ENCODE measurements around the gene TMEM237.
"Not testable (repeated sequence)": the region's sequence is repeated elsewhere in the genome, so short reads cannot be mapped to it uniquely, and the experiment has no call there.

Gene TMEM237, protein sequence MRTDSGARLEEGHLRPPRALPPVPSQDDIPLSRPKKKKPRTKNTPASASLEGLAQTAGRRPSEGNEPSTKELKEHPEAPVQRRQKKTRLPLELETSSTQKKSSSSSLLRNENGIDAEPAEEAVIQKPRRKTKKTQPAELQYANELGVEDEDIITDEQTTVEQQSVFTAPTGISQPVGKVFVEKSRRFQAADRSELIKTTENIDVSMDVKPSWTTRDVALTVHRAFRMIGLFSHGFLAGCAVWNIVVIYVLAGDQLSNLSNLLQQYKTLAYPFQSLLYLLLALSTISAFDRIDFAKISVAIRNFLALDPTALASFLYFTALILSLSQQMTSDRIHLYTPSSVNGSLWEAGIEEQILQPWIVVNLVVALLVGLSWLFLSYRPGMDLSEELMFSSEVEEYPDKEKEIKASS

DNA sequence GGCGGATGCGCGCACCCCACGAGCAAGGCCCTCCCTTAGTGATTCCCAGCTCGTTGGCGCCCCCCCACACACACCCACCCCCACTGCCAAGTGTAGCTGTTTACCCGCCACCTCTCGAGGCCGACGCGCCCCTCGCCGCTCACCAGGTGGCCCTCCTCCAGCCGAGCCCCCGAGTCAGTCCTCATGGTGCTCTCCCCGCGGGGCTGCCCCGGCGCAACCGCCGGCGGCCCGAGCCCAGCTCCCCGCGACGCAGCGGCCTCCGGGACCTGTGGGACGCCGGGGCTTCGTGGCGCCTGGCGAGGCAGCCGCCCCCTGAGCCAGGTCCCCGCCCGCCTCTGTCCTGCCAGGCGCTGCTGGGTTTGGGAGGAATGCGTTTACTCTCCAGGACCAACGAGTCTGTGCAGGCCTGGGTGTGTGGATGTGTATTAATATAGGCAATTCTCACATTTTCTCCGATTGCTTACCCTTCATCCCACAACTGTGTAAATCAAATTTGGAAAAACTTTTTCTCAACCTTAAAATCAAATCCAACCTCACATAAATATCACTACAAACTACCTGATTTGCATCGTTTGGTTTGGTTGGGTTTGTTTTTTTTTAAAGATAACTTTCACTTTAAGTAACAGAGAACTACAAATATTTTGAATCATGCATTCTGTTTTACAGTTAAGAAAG, at the start of gene TMEM237:
TSS of gene TMEM237 (minus strand) at position 288 of the 675 bp plus-strand sequence. CDS start at position 185, 103 bp downstream.
- no peak for DNase-seq

DNA sequence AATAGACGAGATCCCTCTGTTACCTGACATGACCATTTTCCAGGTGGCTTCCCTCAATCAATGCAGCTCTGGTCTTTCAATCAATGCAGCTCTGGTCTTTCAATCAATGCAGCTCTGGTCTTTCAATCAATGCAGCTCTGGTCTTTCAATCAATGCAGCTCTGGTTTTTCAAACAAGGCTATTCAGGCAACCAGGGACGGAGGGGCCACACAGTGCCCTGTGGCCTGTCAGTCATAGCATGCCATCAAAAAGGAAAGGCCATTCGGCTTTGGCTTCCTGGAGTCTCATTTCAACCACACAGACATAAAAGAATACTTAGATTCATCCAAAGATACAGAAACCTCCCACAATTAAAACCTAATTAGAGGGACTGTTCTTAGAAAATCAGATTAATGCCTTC, 41.9 kb upstream of the TMEM237 start:
- no peak for DNase-seq

DNA sequence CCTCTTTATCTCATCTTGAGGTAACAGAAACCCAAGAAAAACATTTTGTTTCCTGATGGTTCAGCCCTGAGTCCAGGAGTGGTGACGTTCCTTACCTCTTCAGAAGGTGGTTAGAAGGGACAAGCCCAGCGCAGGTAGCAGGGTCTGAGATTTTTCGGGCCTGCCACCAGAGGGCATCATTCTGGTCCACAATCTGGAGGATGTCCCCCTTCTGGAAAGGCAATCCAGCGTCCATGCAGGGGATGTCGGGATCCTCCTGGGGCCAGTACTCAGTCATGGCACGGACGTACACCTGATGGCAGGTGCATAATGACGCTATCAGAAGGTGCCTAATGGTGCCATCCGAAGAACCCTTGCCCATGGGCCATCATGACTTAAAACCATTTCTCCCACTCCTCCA, 37.4 kb upstream of the TMEM237 start:
- no peak for DNase-seq

DNA sequence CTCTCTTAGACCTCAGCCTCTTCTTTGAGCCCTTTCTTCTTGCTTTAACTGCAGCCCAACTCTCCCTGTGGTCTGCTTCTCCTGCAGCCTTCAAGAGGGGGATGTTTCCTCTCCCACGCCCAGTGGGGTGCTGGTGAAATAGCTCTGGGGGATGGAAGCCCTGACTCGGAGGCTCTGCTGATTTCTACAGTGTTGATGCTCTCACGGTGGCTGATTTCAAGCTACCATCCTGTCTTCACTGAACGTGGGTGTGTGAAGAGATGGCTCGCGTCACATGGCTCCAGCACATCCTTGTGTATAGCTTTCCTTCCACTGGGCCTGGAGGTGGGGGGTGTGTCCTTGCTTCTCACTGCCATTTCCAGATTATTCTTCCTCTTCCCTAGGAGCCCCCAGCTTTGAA, 35.1 kb upstream of the TMEM237 start:
- DNase-seq = no peak

DNA sequence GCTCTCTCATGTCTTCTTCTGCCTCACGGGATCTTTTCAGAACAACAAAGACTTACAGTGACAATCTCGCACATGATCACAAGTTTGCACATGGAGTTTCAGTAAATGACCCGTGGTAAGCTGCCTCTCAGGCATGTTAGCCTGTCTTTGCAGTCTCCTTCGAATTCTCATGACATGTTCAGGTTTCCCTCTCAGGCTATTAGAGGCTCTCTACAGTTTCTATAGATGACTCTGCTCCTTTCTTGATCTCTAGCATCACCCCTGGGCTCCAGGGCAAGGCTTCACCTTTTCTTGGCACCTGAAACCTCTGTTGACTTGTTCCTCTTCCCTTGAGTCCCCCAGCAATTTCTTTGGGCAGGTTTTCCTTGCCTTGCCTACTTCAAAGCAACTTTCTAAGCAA, 32.2 kb upstream of the TMEM237 start:
- DNase-seq = no peak

DNA sequence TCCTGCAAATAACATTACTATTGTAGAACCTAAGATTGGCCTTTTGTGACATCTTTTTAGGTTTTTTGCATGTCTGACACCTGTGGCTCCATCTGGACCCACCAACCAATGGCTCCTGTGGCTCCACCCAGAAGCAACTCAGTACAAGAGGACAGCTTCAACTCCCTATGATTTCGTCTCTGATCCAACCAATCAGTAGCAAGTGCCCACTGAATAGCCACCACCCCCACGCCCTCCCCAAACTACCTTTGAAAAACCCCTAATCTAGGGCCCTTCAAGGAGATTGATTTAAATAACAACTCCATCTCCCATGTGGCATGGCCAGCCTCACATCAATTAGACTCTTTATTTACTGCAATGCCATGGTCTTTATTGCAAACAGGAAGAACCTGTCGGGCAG, 31.5 kb upstream of the TMEM237 start:
- DNase-seq = no peak

DNA sequence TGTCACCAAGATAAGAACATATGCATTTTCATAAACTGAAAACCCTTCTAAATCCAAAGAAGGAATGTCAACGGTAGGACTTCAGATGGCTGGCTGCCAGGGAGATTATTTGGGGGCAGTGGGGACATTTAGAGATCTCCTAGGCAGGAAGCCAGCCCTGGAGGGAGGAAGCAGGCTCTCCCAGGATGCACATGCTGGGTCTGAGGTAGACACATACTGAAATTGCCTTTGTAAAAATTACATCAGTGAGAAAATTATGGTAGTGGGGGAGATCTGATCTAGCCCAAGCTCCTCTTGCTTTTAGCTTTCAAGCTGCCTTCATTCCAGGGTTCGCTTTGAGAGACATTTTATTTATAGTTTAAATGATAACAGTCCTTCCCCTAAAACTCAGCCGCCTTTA, 31.0 kb upstream of the TMEM237 start:
- no peak for DNase-seq

DNA sequence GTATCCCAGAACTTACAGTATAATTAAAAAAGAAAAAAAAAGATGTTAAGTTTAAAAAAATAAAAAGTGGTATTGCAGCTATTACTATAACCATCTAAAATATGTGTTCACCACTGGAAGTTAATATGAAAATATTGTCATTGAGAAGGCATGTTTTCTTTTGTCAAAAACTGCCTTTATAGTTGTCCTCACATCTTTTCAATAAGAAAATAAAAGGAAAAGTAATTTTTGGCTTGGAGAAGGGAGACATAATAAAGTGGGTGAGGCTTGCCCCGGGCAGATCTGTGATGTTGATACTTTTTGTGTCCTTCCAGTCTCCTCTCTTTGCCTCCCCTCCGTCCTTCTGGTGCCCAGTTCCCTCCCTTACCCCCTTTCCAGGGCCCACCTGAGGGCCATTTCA, 30.2 kb upstream of the TMEM237 start:
- no peak for DNase-seq

DNA sequence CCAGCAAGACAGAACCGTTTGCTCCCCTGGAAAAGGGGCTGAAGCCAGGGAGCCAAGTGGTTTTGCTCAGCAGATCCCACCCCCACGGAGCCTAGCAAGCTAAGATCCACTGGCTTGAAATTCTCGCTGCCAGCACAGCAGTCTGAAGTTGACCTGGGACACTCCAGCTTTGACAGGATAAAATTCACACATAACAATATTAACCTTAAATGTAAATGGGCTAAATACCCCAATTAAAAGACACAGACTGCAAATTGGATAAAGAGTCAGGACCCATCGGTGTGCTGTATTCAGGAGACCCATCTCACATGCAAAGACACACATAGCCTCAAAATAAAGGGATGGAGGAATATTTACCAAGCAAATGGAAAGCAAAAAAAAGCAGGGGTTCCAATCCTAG, 27.9 kb upstream of the TMEM237 start:
- DNase-seq = not testable (repeated sequence)

DNA sequence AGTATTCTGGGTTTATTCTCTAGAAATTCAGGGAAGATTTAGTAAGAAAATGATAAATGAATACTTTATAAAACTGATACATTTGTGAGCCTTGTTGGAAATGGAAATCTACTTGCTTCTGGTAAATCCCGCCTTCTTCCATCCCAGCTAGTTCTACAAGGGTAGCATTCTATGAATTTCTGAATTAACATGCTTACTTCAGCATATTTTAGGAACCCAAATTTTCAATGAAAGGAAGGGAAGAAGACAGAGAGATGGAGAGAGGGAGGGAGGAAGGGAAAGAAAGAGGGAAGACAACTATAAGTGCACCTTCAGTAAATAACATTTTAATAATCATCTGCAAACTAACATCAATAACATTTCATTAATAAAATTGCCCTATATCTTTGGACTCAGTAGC, 26.6 kb upstream of the TMEM237 start:
- DNase-seq = no peak

DNA sequence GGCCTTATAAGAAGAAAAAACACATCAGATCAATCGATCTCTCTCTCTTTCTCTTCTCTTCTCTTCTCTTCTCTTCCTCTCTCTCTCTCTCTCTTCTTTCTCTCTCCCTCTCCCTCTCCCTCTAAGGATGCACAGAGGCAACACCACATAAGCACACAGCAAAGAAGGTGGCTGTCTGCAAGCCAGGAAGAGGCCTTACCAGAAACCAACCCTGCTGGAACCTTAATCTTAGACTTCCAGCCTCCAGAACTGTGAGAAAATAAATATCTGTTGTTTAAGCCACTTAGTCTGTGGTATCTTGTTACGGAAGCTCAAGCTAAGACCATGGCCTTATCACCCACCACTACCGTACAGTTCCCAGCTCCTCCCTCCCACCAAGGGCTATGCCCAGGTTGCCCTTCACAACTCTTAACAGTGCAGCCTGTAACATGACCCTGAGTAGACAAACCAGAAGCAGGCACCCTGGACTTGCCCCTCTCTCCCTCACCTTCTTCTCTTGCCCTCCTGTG, 25.2 kb upstream of the TMEM237 start:
- no peak for DNase-seq

DNA sequence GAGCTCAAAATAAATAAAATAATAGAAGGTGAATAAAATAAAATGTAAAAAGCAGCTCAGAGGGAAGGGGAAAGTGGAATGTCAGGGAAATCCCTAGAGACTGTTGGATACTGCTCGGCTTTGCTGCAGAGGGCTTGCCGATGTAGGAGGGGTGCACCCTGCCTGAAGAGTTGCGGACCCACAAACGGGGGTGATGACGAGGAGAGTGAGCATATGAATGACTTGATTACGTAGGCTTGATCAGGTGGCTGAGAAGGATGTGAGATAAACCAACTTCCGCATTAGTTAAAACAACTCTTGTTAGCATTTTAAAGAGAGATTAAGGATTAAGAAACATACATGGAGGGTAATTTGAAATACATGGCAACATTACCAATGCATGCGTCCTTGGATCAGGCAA, 21.0 kb upstream of the TMEM237 start:
- no peak for DNase-seq

DNA sequence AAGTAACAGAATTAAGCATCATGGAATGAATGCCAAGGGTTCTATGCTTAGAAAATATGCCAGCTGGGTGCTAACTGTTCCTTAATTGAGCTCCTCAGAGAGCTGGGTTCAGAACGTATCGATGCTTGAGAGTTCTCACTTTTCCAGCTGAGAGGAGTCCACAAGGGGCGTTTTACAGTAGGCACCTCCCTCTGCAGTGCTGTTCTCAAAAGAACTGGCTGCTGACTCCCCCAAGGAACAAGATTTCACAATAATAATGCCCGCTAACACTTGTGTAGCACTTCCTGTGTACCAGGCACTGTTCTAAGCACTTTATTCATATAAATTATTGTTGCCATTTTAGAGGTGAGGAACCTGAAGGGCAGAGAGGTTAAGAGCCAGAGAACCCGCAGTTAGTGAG, 18.1 kb upstream of the TMEM237 start:
- no peak for DNase-seq

DNA sequence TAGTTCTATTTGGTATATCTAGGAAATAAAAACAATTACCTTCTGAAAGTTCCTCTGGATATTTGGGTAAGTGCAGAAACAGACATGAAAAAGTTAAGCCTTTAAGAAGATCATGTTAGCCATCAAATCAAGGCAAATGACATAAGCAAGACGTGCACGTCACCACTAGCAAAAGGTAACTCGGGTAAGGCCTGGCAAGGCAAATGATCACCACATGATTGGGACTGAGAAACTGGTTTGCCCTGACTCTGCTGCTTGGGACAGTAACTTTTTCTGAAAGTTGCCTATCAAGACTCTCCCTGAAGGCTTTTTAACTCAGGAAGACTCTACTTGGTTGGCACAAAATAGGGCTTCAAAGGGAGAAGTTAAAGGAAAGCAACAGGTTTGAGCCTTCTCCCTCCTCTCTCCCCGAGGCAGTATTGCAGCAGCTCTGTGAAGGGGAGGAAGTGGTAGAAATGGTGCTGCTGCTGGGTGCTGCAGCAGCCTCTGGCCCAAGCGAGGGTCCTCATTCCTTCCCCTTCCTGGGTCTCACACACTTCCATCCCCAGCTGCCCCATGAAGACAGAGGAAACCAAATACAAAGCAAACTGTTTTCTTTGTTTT, 17.1 kb upstream of the TMEM237 start:
- no peak for DNase-seq

DNA sequence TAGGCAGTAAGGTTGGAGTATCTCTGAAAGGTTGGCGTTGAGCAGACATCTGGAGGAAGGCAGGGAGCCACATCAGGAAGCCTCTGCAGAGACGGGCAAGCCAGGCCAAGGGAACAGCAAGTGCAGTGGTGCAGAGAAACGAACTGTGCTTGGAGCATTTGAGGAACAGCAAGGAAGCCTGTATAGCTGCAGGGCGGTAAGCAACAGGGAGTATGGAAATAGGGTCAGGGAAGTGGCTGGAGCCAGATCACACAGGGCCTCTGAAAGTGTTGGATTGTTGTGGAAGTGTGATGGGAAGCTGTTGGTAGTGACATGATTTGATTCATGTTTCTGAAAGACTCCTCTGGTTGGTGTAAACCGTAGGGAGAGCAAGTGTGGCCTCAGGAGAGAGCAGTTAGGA, 13.4 kb upstream of the TMEM237 start:
- DNase-seq = no peak

DNA sequence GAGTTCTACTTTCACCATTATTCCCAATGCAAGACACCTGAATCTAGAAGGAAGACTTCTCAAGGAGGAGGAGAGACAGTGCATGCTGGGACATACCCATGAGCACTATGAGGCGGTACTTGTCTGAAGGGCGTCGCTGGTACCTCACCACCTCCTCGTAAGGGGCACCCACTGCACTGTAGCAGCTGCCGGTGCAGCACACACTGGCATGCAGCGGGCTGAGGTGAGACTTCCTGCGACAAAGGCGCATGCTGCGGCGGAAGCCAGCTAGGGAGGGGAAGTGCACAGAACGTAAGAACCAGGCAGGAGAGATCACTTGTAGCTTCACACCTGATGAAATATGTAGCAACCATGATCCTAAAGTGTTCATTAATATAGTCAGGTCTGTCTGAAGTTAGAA, 12.8 kb upstream of the TMEM237 start:
- no peak for DNase-seq

DNA sequence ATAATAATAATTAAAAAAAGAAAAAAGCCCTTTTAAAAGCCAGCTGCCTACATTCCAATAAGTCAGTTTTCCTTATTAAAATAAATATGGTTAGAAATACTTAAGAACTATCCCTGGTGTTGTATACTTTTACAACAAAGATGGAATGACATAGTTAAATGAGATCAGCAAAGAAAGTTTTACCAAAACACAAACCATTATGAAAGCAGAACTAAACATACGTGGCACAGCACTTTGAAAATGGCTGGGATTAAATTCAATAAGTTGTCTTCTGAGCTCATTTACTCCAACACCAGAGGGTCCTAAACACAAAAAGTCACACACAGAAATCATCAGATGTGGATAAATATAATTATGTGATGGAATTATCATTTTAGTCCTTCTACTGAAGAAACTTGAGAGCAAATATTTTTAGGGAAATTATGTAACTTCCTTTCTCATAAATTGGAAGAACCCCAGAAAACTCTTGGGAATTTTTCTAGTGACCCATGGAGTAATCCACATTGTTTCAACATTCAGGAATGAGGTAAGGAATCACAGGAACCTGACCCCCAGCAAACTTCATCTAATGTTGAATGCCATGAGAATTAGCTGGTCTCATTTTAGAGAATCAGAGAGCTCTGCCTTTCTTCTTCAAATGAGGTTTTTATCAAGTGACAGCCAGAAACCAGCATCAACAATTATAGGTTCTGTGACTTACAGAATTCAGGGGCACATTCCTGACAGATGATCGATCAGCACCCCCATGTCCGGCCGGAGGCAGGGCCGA, 11.5 kb upstream of the TMEM237 start:
- no peak for DNase-seq

DNA sequence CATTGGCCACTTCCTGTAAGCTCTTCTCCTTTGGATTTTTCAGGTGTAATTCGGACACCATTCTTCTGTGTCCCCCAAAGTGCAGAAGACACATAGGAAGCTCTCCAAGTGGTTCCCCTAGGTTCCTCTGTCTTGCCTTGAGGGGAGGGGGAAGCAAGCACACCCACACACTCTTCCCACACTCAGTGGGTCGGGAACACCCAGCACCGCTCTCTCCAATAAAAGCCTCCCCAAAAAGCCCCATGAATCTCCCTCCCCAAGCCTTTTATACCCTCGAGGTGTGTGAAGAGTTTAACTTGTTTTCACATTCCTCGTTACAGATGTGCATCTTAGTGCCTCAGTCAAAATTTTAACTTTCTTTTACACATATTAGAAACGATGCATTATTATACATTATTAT, 9.9 kb upstream of the TMEM237 start:
- DNase-seq = no peak

DNA sequence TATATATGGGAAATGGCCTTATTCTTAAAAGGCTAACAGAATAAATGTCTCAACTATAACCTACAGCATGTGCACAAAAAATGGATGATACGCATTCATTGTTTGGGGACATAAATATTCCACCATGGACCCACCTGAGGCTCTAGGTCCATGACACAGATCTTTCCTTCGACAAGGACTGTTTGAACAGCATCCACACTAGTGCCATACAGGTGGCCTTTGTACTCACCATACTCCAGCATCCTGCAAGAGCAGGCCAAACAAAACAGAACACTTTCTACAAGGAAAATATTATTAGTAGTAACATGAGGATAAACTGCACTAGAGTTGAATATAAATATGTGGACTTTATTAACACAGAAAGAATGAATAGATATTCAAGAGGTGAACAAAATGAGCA, 6.1 kb upstream of the TMEM237 start:
- no peak for DNase-seq

DNA sequence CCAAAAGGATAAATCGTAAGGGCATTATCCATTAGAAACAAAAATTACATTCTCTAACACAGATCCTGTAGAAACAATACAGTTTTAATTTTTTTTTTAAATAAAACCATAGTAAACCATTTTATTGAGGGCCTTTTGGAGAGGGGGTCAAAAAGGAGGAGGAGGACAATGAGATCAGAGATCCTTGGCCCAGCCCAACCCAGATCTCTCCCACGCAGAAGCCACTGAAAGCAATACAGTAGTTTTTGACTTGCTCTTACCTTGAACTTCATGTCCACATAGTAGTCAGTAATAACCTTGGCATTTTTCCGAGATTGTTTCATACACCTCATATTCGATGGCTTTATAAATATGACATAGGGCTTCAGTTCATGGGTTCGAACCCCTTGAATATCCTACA, 4.1 kb upstream of the TMEM237 start:
- DNase-seq = no peak

DNA sequence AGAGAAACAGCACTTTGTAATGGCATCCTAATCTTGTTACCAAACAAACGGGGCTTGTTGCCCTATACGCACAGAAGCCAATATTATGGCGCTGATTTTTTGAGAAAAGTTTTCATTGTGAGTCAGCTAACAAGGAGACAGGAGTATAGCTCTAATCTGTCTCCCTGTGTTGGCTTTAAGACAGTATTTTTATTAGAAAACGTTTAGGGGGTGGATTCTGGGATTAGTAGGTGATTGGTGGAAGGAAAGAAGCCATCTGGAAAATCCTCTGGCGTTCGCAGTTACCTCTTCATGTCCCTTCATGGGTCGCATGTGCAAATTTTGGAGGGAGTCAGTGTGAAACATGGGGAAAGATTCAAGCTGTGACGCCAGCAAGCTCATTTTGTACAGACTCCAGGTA, 698 bp upstream of the TMEM237 start:
- no peak for DNase-seq

DNA sequence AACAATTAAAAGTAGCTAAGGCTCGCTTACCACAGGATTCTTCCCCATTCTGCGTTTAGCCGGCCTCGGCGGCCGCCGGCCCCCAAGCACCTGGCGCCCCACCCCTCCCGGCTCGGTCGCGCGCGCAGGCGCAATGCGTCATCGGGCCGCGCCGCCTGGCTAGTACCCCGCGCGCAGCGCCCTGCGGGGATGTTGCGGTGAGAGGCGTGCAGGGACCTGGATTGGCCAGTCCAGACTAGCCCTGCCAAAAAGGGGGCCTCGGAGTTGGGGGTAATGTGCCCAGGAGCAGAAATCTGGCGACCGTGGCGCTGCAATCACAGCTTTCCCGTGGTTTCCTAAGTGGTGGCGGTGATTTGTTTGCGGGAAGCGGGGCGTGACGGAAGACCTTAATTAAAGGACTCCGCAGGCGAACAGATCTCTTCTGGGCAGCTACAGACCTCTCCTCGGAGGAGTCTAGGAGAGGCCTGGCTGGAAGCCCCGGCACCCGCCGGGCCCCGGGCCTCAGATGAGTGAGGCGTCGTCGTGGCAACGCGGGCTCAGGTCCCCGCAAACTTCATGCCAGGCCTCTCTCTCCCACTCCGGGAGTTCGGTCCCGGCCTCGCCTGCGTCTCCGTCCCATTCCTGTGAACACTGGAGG, 606 bp downstream of the TMEM237 start:
- DNase-seq = no peak

DNA sequence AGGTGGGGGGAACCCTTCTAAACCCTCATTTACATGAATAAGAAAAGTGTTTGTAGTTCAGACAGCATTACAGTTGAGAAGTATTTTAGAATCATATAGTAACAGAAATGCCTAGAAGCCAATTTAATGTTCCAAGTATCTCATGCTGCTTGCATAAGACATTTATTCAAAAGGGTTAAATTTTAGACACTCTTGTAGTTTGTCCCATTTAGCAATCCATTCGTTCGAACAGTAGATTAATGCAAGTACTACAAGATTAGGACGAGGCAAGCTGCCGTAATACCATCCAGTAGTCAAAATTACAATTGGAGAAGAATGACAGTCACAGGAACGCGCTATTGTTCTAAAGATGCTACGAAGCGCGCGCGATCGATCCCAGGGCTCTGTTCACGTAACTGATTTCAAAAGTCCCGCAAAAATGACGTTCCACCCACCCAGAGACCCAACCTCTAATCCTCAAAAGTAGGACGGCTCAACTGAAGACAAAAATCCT, 1.2 kb downstream of the TMEM237 start:
- DNase-seq = no peak

All from NCI-H1436 treated with DMSO at 0.1 percent for 48 hours (cell line).